ENCODE results near the gene RPL37. TPM values are rescaled to one million over a fixed set of nuclear protein-coding genes. Genes with fewer than 3 reads are reported as not detected.

RPL37 gene
- total RNA-seq, 3 donors from 2014 or later (not counting 1 experiment from before 2014, with no cell fraction given), result 961 to 1,288 (median 1,179) TPM

DNA sequence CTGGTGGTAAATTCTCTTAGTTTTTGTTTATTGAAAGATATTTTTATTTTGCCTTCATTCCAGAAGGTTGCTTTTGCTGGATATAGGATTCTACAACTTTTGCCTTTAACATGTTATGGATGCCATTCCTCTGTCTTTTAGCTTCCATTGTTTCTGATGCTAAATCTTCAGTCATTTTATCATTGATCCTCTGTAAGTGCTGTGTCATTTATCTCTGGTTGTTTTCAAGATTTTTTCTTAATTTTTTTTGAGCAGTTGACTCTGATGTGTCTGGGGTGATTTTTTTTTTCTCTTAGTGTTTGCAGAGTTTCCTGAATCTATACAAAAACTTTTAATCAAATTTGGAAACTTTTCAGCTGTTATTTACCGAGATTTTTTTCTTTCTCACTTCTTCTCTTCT lies 12.5 kb upstream of the RPL37 start:
- ATAC-seq (no peak), DNase-seq (no peak)
- H3K4me3 ChIP-seq (ENCODE audit: low read length), result no peak overlapping the region
- intact Hi-C loops (cut with micrococcal nuclease), result no loop called here
- H3K27me3 Mint-ChIP-seq (ENCODE audit: low read depth in 2 of 2), result no peaks in the 10 kb centered on the region
- H3K36me3 ChIP-seq (ENCODE audit: control insufficient read depth, insufficient read depth, low read length), result no peaks in the 10 kb centered on the region
- no peak overlapping the region for H3K4me3 Mint-ChIP-seq
- H3K4me1 Mint-ChIP-seq, result peaks cover 7 to 17% of the 10 kb centered on the region in 2 donors
- H3K9me3 ChIP-seq (ENCODE audit: control insufficient read depth, insufficient read depth, low read length), result no peaks in the 10 kb centered on the region
- no peaks in the 10 kb centered on the region for H3K4me1 ChIP-seq (ENCODE audit: control insufficient read depth, insufficient read depth, low read length)
- TF ChIP-seq, protein P1, sequence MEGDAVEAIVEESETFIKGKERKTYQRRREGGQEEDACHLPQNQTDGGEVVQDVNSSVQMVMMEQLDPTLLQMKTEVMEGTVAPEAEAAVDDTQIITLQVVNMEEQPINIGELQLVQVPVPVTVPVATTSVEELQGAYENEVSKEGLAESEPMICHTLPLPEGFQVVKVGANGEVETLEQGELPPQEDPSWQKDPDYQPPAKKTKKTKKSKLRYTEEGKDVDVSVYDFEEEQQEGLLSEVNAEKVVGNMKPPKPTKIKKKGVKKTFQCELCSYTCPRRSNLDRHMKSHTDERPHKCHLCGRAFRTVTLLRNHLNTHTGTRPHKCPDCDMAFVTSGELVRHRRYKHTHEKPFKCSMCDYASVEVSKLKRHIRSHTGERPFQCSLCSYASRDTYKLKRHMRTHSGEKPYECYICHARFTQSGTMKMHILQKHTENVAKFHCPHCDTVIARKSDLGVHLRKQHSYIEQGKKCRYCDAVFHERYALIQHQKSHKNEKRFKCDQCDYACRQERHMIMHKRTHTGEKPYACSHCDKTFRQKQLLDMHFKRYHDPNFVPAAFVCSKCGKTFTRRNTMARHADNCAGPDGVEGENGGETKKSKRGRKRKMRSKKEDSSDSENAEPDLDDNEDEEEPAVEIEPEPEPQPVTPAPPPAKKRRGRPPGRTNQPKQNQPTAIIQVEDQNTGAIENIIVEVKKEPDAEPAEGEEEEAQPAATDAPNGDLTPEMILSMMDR (IDR thresholded peaks at IDR 0.05), result no peak
- H3K36me3 Mint-ChIP-seq, result no peaks in the 10 kb centered on the region
- H3K27ac ChIP-seq (ENCODE audit: low read length), result no peak overlapping the region
- no peak overlapping the region for H3K27ac Mint-ChIP-seq
- no CpG with 5 or more reads among the region's 1 CpG for WGBS (ENCODE audit: insufficient coverage)
- no peaks in the 10 kb centered on the region for H3K27me3 ChIP-seq (ENCODE audit: control insufficient read depth, insufficient read depth, low read length)
- H3K9me3 Mint-ChIP-seq, result no peaks in the 10 kb centered on the region

DNA sequence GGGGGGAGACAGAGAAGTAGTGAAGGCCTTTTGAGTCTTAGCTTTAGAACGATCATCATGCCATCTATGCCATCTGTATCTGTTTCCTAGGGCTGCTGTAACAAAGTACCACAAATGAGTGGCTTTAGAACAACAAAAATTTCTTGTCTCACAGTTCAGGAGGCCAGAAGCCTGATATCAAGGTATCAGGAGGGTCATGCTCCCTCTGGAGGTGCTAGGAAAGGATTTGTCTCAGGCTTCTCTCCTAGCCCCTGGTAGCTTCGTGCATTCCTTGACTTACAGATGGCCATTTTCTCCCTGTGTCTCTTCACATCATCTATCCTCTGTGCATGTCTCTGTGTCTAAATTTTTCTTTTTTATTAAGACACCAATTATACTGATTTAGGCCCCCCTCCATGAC lies 11.3 kb upstream of the RPL37 start:
- peaks cover 3% of the 10 kb centered on the region for H3K36me3 Mint-ChIP-seq
- peak overlapping the region in 1 of 2 donors; percentile 16 for H3K27ac Mint-ChIP-seq

DNA sequence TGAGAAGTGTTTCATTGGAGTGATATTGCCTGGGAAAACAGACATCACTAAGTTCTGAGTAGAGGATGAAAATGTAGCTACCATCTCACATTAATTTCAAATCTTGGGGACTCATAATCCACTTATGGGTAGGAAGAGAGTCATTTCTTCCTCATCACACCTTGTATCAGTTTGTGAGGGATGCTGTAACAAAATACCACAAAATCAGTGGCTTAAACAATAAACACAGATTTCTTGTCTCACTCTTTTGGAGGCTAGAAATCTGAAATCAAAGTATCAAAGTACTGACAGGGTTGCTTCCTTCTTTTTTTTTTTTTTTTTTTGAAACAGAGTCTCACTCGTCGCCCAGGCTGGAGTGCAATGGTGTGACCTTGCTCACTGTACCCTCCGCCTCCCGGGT lies 9.5 kb upstream of the RPL37 start:
- ATAC-seq (no peak), DNase-seq (no peak)
- TF ChIP-seq, protein P1 (IDR thresholded peaks at IDR 0.05), result no peak
- Mint-ChIP-seq H3K27me3 (ENCODE audit: low read depth in 2 of 2) (peaks cover 0 to 6% of the 10 kb centered on the region in 2 donors), H3K9me3 (no peaks in the 10 kb centered on the region), H3K27ac (no peak overlapping the region), H3K36me3 (peaks cover 7% of the 10 kb centered on the region), H3K4me3 (no peak overlapping the region), H3K4me1 (peaks cover 20 to 26% of the 10 kb centered on the region in 2 donors)
- Histone ChIP-seq H3K9me3 (ENCODE audit: control insufficient read depth, insufficient read depth, low read length) (no peaks in the 10 kb centered on the region), H3K27ac (ENCODE audit: low read length) (no peak overlapping the region), H3K27me3 (ENCODE audit: control insufficient read depth, insufficient read depth, low read length) (no peaks in the 10 kb centered on the region), H3K4me3 (ENCODE audit: low read length) (no peak overlapping the region), H3K4me1 (ENCODE audit: control insufficient read depth, insufficient read depth, low read length) (no peaks in the 10 kb centered on the region), H3K36me3 (ENCODE audit: control insufficient read depth, insufficient read depth, low read length) (no peaks in the 10 kb centered on the region)
- WGBS (ENCODE audit: insufficient coverage), result 95% methylated on average over 4 of the region's 4 CpGs
- intact Hi-C loops (cut with micrococcal nuclease), result no loop called here

More for the DNA sequence above, 11.3 kb upstream of the RPL37 start:
- no peak overlapping the region for H3K4me3 Mint-ChIP-seq
- Histone ChIP-seq H3K27ac (ENCODE audit: low read length) (no peak overlapping the region), H3K4me1 (ENCODE audit: control insufficient read depth, insufficient read depth, low read length) (no peaks in the 10 kb centered on the region), H3K27me3 (ENCODE audit: control insufficient read depth, insufficient read depth, low read length) (no peaks in the 10 kb centered on the region), H3K36me3 (ENCODE audit: control insufficient read depth, insufficient read depth, low read length) (no peaks in the 10 kb centered on the region), H3K4me3 (ENCODE audit: low read length) (no peak overlapping the region), H3K9me3 (ENCODE audit: control insufficient read depth, insufficient read depth, low read length) (no peaks in the 10 kb centered on the region)
- H3K4me1 Mint-ChIP-seq, result peaks cover 14 to 20% of the 10 kb centered on the region in 2 donors
- WGBS (ENCODE audit: insufficient coverage), result 88% methylated on average over 2 of the region's 2 CpGs
- TF ChIP-seq, protein P1 (IDR thresholded peaks at IDR 0.05), result no peak
- no peaks in the 10 kb centered on the region for H3K9me3 Mint-ChIP-seq
- ATAC-seq, result no peak
- peaks cover 0 to 2% of the 10 kb centered on the region in 2 donors for H3K27me3 Mint-ChIP-seq (ENCODE audit: low read depth in 2 of 2)
- no peak for DNase-seq
- intact Hi-C loops (cut with micrococcal nuclease), result no loop called here

DNA sequence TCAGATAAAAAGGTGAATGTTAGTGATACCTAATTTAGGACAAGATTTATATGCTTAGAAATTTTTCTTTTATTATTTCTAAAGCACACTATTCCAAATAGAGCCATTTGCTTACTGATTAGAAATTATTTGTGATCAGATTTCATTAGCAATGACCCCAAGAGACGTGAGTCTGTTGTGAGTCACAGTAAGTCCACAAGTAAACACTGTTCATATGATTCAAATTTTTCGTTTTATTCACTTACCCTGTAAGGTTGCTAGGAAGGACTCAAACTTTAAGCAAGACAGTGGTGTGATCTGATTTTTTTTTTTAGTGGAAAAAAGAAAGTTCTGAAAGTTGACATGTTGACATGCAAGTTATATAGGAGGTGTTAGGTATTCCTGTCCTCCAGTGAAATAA lies 7.3 kb upstream of the RPL37 start:
- Histone ChIP-seq H3K27me3 (ENCODE audit: control insufficient read depth, insufficient read depth, low read length) (no peaks in the 10 kb centered on the region), H3K9me3 (ENCODE audit: control insufficient read depth, insufficient read depth, low read length) (no peaks in the 10 kb centered on the region), H3K36me3 (ENCODE audit: control insufficient read depth, insufficient read depth, low read length) (no peaks in the 10 kb centered on the region), H3K4me1 (ENCODE audit: control insufficient read depth, insufficient read depth, low read length) (no peaks in the 10 kb centered on the region), H3K27ac (ENCODE audit: low read length) (no peak overlapping the region), H3K4me3 (ENCODE audit: low read length) (no peak overlapping the region)
- peak overlapping the region in 1 of 2 donors; percentile 98 for H3K27ac Mint-ChIP-seq
- H3K4me1 Mint-ChIP-seq, result peaks cover 20 to 26% of the 10 kb centered on the region in 2 donors
- TF ChIP-seq, protein P1 (IDR thresholded peaks at IDR 0.05), result no peak
- H3K4me3 Mint-ChIP-seq, result peak overlapping the region; percentile 100
- H3K27me3 Mint-ChIP-seq (ENCODE audit: low read depth in 2 of 2), result peaks cover 0 to 6% of the 10 kb centered on the region in 2 donors
- H3K9me3 Mint-ChIP-seq, result no peaks in the 10 kb centered on the region
- DNase-seq (no peak), ATAC-seq (no peak)
- peaks cover 7% of the 10 kb centered on the region for H3K36me3 Mint-ChIP-seq
- 85% methylated on average over 2 of the region's 2 CpGs for WGBS (ENCODE audit: insufficient coverage)
- intact Hi-C loops (cut with micrococcal nuclease), result no loop called here
